ENCODE measurements around the gene UBQLNL.

The UBQLNL gene

DNA sequence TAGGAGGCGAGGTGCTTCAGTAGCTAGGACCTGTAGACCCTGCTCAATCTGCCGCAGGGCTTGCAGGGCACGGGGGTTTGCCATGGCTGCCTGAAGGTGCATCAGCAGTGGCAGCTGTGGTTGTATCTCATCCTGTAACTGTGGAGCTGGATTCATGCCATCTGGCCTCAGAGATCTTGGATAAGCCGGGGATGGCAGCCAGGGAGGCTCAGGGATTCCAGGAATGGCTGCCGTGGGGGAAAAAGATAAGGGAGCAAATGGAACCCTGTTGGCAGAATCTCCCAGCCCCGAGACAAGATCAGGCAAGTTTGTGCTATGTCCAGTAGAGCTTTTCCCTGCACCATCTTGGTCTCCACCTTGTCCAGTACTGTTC is 8.6 kb downstream of the UBQLNL start:
- DNase-seq (ENCODE audit: low read depth in 2 of 3, low spot score in 2 of 3): no peak

DNA sequence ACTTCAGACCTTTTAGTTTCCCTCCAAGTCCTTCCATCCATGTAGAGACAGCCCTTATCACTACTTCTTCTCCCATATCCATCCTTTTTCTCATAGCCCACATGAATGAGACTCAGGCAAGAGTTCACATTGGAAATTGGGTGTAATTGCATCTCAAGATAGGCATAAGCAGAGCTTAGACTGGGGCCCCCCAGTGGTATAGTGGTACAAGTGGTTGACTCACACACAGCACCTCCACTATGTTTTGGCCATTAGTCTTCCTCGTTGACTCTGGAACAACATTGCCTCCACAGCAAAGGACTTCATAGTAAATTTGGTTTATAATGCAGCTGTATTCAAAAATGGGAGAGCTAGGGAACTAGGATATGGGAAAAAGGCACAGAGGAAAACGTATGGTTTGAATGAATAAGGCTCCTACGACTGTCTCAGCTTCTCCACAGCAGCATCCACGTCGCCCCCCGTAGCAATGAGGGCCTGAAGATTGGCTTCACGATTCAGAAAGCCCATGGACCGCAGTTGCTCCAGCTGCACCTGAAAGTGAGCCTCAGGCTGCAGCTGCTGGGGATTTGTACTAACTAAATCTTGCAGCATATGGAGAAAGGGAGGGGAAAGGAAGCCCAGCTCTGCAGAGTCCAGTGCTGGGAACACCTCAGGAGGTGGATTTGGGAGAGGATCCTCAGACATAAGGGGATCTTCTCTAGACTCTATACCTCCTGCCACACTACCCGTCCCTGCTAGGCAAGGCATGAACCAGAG is 9.1 kb downstream of the UBQLNL start:
- no peak for DNase-seq (ENCODE audit: low read depth in 2 of 3, low spot score in 2 of 3)

DNA sequence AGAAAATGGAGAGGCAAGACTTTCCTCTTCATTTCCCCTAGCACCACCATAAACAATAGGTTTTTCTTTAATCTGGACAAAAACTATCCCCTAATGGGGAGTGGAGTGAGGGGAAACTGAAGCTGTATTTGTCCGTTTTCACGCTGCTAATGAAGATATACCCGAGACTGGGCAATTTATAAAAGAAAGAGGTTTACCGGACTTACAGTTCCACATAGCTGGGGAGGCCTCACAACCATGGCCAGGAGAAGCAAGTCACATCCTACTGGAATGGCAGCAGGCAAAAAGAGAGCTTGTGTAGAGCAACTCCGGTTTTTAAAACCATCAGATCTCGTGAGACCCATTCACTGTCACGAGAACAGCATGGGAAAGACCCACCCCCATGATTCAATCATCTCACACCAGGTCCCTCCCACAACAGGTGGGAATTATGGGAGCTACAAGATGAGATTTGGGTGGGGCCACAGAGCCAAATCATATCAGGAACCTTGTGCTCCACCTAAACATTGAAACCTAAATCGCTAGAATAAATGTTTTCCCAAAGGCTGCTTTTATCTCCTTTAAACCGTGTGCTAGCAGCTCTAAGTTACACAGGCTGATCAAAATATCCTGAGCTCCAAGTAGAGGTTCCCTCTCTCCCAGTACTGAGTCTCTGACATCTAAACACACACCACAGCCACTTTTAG is 11.0 kb downstream of the UBQLNL start:
- no peak for DNase-seq (ENCODE audit: low read depth in 2 of 3, low spot score in 2 of 3)

GRCh38 chr11:5504403-5504921 is 12.0 kb downstream of the UBQLNL start:
- DNase-seq (ENCODE audit: low read depth in 2 of 3, low spot score in 2 of 3): no peak

DNA sequence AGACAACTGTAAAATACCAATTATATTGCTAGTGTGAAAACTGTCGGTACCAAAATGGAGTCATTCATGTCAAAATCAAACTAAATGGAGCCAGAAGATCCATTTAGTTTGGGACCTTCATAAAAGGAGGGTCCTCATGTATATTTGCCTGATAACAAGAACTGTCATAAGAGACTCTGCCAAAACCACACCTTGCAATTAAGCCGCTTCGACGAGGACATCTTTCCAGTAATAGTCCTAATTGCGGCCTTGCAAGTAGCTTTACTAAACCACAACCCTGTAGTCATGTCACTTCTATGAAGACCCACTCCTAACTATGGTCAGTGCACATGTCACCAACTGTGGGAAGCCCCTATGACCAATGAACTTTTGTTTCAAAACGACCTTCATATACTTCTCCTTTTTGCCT is 16.1 kb downstream of the UBQLNL start:
- DNase-seq (ENCODE audit: low read depth in 2 of 3, low spot score in 2 of 3): no peak

DNA sequence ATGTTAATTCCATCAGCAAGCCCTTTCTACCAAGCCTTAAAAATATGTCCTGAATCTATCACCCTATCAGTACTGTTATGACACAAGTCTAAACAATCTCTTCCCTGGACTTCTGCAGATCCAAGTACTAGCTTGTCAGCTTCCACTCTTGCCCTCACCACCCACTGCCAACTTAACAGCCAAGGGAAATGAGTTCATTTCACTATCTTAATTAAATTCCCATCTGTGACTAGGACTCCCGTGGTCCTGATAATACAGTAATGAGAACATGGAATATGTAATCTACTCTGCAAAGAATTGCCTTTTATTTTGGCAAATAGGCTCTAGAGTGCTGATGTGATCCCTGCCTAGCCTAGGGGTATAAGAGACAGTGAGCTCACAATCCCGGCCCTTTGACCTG is 16.8 kb downstream of the UBQLNL start:
- no peak for DNase-seq (ENCODE audit: low read depth in 2 of 3, low spot score in 2 of 3)

GRCh38 chr11:5489576-5490357 is 26.7 kb downstream of the UBQLNL start:
- DNase-seq (ENCODE audit: low read depth in 2 of 3, low spot score in 2 of 3): no peak

GRCh38 chr11:5488798-5489399 is 27.6 kb downstream of the UBQLNL start:
- DNase-seq (ENCODE audit: low read depth in 2 of 3, low spot score in 2 of 3): no peak

- DNase-seq (ENCODE audit: low read depth in 2 of 3, low spot score in 2 of 3): no peak
Measured at GRCh38 chr11:5488385-5488784, 28.1 kb downstream of the UBQLNL start, which contains the start of gene OR52D1. Gene OR52D1, plus strand, starts transcription at chr11:5488685. Its CDS starts 22 bp downstream, at chr11:5488707.

DNA sequence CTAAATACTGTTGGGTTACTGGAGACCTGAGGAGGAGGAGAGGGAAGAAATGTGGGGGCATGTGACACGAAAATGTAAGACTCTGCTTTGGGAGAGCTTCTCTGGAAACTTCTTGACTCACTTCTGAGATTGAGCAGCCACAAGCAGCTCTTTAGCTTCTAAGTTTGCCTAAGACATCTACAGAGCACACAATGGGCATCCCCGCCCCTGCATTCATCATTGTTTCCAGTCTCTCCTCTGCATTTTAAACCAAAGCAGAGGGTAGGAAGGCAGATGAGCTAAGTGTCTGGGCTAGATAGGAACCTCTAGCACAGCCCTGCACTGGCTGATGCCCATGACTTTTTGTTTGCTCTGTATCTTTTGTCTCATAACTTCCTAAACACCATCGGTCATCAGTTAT is 30.1 kb downstream of the UBQLNL start:
- no peak for DNase-seq (ENCODE audit: low read depth in 2 of 3, low spot score in 2 of 3)

DNA sequence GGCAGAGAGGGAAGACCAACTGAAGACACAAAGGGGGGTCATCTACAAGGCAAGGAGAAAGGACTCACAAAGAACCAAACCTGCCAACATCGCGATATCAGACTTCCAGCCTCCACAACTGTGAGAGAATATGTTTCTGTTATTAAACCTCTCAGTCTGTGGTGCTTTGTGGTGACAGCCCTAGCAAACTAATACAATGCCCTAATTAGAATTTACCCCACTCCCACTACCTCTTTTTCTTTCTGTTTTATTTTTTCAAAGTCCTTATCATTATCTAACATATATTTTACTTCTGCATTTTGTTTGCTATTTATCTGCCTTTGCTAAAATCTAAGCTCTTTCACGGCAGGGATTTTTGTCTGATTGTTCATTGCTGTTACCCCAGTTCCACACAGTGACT is 30.5 kb downstream of the UBQLNL start:
- DNase-seq (ENCODE audit: low read depth in 2 of 3, low spot score in 2 of 3): no peak

DNA sequence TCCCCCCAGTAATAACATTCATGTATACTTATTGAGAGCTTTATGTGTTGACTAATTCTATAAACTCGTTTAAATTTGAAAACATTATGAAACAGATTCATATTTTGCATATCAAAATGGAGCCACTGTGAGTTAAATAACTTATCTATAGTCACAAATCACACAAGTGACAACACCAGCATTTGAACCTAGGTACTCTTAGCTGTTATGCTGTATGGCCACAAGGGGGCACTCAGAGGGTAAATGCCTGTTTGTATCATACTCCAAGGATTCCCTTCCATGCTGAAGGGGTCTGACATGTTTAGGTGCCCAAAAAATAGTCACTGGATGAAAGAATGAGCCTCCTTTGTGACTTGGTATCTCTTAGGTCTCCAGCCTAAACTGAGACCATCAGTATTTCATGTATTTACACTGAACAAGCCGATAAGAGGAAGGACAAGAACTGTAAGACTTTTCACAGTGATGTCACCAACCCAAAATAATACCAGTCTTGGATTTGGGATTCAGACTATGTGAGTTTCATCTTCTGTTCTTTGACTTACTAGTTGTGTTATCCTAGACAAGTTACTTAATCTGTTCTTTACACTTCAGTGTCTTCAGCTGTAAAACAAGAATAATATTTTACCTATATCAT is 40.2 kb downstream of the UBQLNL start:
- no peak for DNase-seq (ENCODE audit: low read depth in 2 of 3, low spot score in 2 of 3)

DNA sequence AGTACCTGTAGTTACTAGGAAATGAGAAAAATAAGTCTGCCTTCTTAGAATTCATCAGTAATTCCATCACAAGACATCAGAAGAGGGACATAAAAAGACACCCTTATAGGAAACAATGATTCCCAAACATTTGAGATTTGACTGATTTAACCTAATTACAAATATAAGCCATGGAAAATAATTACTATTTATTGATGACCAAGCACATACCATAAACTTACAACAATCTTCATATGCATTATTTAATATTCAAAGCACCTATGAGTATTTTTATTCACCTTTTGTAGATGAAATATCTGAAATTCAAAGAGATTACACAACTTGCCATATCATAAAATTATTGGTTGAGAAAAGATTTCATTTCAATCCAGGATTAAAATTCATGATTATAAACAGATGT is 42.6 kb downstream of the UBQLNL start:
- DNase-seq (ENCODE audit: low read depth in 2 of 3, low spot score in 2 of 3): no peak

DNA sequence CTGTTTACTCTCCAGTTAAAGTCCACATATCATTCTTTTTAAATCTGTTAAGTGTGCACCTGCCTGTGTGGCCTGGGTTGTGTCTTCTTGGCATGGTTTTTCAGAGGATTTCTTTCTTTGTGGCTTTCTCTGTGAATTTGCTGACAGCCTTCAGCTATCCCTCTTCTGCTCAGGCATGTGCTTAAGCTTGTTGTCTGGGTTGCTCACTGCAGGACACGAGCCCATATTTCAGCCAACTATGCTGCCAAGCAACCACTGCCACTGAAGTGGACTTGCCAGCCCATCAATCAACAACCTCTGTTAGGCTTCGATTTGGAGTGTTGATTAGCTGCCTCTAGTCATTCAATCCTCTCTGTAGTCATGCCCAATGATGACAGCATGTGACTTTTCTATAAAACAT is 49.0 kb downstream of the UBQLNL start:
- DNase-seq (ENCODE audit: low read depth in 2 of 3, low spot score in 2 of 3): no peak

Data from activated CD8-positive, alpha-beta memory T cell treated with anti-CD3 and anti-CD28 coated beads for 48 hours (primary cell).